Psoas muscle (tissue), 8 donors: ENCODE data around the gene TMEM54. TPM values are rescaled to one million over a fixed set of nuclear protein-coding genes. Genes with fewer than 3 reads are reported as not detected.

Source experiments
- ATAC-seq, 4 donors: fragments of 200-7000 bp; cut with Tn5 transposase; one replicate each; pipeline ENCODE4 v1.9.1; 2020; ENCODE audit warnings: moderate library complexity in 3 of 4, mild to moderate bottlenecking in 2 of 4
- DNase-seq, 2 donors: peaks; one replicate each; pipeline ENCODE4 v3.0.0-alpha.2; 2020
- H3K27ac ChIP-seq: fragments of 200-600 bp; one replicate; pipeline ENCODE4 v1.8.0; 2022
- H3K27me3 ChIP-seq, 3 donors: fragments of 200-600 bp in 1 of 3; one replicate each; pipeline versions ENCODE4 v1.6.1 to v1.8.0; 2013 to 2022; ENCODE audit warnings: low read length in 2 of 3, mild to moderate bottlenecking in 2 of 3, moderate library complexity in 1 of 3; ENCODE audit not compliant: insufficient read depth in 3 of 3
- H3K36me3 ChIP-seq, 2 donors: fragments of 200-600 bp in 1 of 2; one replicate each; pipeline versions ENCODE4 v1.6.1 to v1.8.0; 2013 to 2022; ENCODE audit warnings: low read depth in 1 of 2, mild to moderate bottlenecking in 1 of 2, moderate library complexity in 1 of 2; ENCODE audit not compliant: insufficient read depth in 1 of 2
- H3K4me1 ChIP-seq: fragments of 200-600 bp; one replicate; pipeline ENCODE4 v1.8.0; 2022
- H3K4me3 ChIP-seq: fragments of 200-600 bp; one replicate; pipeline ENCODE4 v1.8.0; 2022; ENCODE audit warnings: mild to moderate bottlenecking
- H3K9me3 ChIP-seq: fragments of 200-600 bp; one replicate; pipeline ENCODE4 v1.8.0; 2022
- WGBS, 3 donors: extraction: QIAGEN DNeasy Blood & Tissue Kit; methylation state at CpG; one replicate each; pipeline versions ENCODE4 v1.1.6 to v1.1.7; 2013; 5-methylcytosine and 5-hydroxymethylcytosine counted together
- intact Hi-C, 2 donors: fragments of 100-400 bp; cut with DNase I; formaldehyde crosslinking; loops; one replicate each; pipeline versions ENCODE4 v1.11.0 to v1.14.2; 2022
- polyA plus RNA-seq, 3 donors: library from polyadenylated mRNA; stranded (reverse); fragments of 200-250 nt; gene quantifications; one replicate each; pipeline ENCODE4 v1.2.3, GENCODE V29; 2013
- total RNA-seq, 4 donors: library from RNA; stranded (reverse); fragmentation: NEBNext Ultra II Directional in 2 of 4; extraction: Animal tissue kit (Norgen Biotek cat#: 25700) in 2 of 4; gene quantifications; one replicate each; pipeline versions ENCODE4 v1.2.1 to v1.2.4, GENCODE V29; 2021 to 2023
- TF ChIP-seq, protein P1 (sequence below): fragments of 200-600 bp; IDR thresholded peaks from one replicate; pipeline ENCODE4 v1.8.0; 2022; ENCODE audit warnings: antibody characterized with exemption
- donor health status: healthy with polysubstance abuse.
- donor health status: DM: no; HTN: no; CAD: no; lungs with moderate emphysema.
- donor health status: Bipolar disorder and iron deficiency.
- donor health status: healthy.
- donor health status: DM: yes; HTN: yes; CAD: no.
- donor health status: DM: no; HTN: no; CAD: no.
- donor health status: DM: no; HTN: no; CAD: no.
- donor health status: DM: yes; HTN: yes; CAD: no.

TMEM54 gene
- total and polyA plus RNA-seq, 7 donors: 4.7 to 11.8 (median 5.9) TPM

GRCh38 chr1:32928715-32929114 lies 27.5 kb upstream of the TMEM54 start:
- TF ChIP-seq, protein P1, sequence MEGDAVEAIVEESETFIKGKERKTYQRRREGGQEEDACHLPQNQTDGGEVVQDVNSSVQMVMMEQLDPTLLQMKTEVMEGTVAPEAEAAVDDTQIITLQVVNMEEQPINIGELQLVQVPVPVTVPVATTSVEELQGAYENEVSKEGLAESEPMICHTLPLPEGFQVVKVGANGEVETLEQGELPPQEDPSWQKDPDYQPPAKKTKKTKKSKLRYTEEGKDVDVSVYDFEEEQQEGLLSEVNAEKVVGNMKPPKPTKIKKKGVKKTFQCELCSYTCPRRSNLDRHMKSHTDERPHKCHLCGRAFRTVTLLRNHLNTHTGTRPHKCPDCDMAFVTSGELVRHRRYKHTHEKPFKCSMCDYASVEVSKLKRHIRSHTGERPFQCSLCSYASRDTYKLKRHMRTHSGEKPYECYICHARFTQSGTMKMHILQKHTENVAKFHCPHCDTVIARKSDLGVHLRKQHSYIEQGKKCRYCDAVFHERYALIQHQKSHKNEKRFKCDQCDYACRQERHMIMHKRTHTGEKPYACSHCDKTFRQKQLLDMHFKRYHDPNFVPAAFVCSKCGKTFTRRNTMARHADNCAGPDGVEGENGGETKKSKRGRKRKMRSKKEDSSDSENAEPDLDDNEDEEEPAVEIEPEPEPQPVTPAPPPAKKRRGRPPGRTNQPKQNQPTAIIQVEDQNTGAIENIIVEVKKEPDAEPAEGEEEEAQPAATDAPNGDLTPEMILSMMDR: no peak
- 87 to 90% (median 90%) methylated on average over 8 of the region's 8 CpGs for WGBS, 3 donors
- no peak for DNase-seq
- Histone ChIP-seq H3K9me3 (no peaks in the 10 kb centered on the region), H3K27me3 (peaks cover 0 to 16% (median 12%) of the 10 kb centered on the region in 3 donors), H3K36me3 (no peaks in the 10 kb centered on the region), H3K27ac (no peak overlapping the region), H3K4me1 (no peaks in the 10 kb centered on the region), H3K4me3 (no peak overlapping the region)
- ATAC-seq: no peak
- intact Hi-C loops: no loop called here

- no peak overlapping the region for H3K27ac ChIP-seq
- no peak for DNase-seq
- H3K4me3 ChIP-seq: no peak overlapping the region
- peaks cover 0 to 16% (median 12%) of the 10 kb centered on the region in 3 donors for H3K27me3 ChIP-seq
- TF ChIP-seq, protein P1: no peak
- WGBS, 3 donors: 88 to 92% (median 88%) methylated on average over 2 of the region's 2 CpGs
- H3K36me3 ChIP-seq: no peaks in the 10 kb centered on the region
- H3K9me3 ChIP-seq: no peaks in the 10 kb centered on the region
- no peak for ATAC-seq
- intact Hi-C loops: no loop called here
- no peaks in the 10 kb centered on the region for H3K4me1 ChIP-seq
Measured at GRCh38 chr1:32928285-32928684, 27.1 kb upstream of the TMEM54 start.

DNA sequence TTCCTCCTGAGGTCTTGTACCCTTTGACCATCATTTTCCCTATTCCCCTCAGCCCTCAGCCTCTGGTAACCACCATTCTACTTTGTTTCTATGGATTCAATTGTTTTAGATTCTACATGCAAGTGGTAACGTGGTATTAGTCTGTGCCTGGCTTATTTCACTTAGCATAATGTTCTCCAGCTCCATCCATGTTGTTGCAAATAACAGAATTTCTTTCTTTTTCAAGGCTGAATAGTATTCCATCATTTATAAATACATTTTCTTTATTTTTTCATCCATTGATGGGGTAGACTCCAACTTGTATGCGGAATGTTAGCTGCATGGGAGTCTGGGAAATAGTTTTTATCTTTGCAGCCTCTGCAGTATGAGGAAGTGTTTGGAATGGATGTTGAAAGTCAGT lies 26.3 kb upstream of the TMEM54 start:
- no peaks in the 10 kb centered on the region for H3K9me3 ChIP-seq
- TF ChIP-seq, protein P1: no peak
- no peak overlapping the region for H3K4me3 ChIP-seq
- H3K27ac ChIP-seq: no peak overlapping the region
- no peaks in the 10 kb centered on the region for H3K36me3 ChIP-seq
- peaks cover 0 to 19% (median 12%) of the 10 kb centered on the region in 3 donors for H3K27me3 ChIP-seq
- DNase-seq (no peak), ATAC-seq (no peak)
- intact Hi-C loops: no loop called here
- WGBS, 3 donors: 90 to 97% (median 94%) methylated on average over 2 of the region's 2 CpGs
- H3K4me1 ChIP-seq: no peaks in the 10 kb centered on the region

DNA sequence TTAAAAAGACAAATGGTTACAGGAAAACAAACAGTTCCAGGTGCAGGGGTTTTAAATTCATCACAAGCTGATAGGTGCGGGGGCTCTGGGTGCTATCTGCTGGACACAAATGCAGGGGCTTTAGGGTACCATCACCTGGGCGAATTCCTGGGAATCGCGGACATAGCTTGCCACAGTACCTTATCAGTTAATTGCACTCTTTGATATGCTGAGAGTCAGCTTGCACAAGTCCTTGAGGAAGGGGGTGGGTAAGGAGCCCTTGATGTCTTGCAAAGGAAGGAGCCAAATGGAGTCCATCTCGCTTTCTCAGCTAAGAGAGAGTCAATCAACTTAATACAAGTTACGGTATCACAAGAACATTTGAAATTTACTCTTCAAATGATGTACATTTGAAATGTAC lies 25.4 kb upstream of the TMEM54 start:
- Histone ChIP-seq H3K36me3 (no peaks in the 10 kb centered on the region), H3K4me3 (no peak overlapping the region), H3K27ac (no peak overlapping the region), H3K4me1 (no peaks in the 10 kb centered on the region), H3K9me3 (no peaks in the 10 kb centered on the region), H3K27me3 (peaks cover 0 to 19% (median 12%) of the 10 kb centered on the region in 3 donors)
- WGBS, 3 donors: 84 to 85% (median 85%) methylated on average over 6 of the region's 6 CpGs
- no peak for ATAC-seq
- TF ChIP-seq, protein P1: no peak
- intact Hi-C loops: no loop called here
- DNase-seq: no peak
